AG09309 (cell line): ENCODE results near the gene DUSP9.

ENCODE experiments used
- DNase-seq: peaks from one replicate; pipeline ENCODE4 v3.0.0-alpha.2; 2010; ENCODE audit warnings: low read depth
- H3K4me3 ChIP-seq: 2 replicates; pipeline ENCODE4 v1.5.1; 2011; ENCODE audit warnings: mild to moderate bottlenecking, low read depth, low read length, moderate library complexity; ENCODE audit not compliant: control insufficient read depth
- TF ChIP-seq, protein P1 (sequence below): IDR thresholded peaks from 2 replicates; pipeline ENCODE4 v1.5.1; 2011; ENCODE audit warnings: mild to moderate bottlenecking, low read depth, low read length, inconsistent platforms; ENCODE audit not compliant: insufficient read depth, control insufficient read depth; ENCODE audit errors: missing control alignments

DUSP9 gene

DNA sequence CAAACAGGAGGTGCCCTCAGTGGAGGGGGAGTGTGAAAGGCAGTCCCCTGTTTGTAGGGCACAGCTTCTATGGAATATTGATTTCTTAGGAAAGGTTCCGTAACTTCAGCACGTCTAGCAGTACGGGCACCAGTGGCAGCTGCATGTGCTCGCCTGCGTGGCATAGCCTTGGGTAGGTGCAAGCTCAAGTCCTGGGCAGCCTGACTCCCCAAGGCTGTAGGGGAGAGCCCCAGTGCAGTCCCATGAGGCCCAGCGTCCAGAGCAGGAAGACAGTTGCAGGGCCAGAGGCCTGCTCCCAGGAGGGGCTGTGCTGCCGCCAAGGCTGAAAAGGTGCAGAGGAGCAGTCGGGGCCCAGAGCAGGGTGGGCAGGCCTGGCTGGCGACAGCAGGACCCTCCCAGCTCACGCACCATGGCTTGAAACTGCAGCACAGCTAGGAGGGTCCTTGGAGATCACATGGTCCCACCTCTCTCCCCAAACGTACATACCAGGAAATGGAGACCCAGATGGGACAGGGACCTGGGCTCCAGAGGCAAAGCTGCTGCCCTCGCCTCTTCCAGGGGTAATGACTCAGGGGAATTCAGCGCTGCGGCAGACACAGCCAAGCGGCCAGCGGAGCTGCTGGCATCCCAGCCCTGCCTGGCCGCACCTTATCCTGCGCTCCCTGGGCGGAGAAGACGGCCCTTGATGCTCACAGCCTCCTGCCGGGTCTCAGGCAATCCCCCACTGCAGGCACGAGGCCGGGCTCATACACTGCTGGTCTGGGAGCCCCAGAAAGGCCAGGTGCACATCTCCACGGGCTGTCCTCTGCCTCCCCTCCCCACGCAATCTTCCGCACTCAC is 6.0 kb upstream of the DUSP9 start:
- TF ChIP-seq, protein P1, sequence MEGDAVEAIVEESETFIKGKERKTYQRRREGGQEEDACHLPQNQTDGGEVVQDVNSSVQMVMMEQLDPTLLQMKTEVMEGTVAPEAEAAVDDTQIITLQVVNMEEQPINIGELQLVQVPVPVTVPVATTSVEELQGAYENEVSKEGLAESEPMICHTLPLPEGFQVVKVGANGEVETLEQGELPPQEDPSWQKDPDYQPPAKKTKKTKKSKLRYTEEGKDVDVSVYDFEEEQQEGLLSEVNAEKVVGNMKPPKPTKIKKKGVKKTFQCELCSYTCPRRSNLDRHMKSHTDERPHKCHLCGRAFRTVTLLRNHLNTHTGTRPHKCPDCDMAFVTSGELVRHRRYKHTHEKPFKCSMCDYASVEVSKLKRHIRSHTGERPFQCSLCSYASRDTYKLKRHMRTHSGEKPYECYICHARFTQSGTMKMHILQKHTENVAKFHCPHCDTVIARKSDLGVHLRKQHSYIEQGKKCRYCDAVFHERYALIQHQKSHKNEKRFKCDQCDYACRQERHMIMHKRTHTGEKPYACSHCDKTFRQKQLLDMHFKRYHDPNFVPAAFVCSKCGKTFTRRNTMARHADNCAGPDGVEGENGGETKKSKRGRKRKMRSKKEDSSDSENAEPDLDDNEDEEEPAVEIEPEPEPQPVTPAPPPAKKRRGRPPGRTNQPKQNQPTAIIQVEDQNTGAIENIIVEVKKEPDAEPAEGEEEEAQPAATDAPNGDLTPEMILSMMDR: no peak
- no peak for DNase-seq
- H3K4me3 ChIP-seq: no peak overlapping the region

DNA sequence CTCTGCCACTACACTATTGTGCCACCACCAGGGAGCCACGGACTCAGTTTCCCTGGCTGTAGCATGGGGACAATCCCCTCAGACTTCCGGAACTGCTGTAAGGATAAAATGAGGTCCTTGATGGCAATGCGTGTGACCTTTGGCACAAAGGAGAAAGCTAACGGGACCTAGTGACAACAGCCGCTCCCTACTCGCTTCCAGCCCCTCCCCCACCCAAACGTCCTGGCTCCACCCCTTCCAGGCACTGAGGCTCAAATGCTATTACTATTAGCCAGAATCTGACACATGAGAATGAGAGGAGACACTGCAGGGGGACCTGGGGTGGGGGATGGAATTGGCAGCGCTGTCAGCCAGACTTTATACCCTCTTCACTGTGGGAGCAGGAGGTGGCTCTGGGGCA is 5.4 kb upstream of the DUSP9 start:
- no peak overlapping the region for H3K4me3 ChIP-seq
- no peak for DNase-seq
- TF ChIP-seq, protein P1: no peak

DNA sequence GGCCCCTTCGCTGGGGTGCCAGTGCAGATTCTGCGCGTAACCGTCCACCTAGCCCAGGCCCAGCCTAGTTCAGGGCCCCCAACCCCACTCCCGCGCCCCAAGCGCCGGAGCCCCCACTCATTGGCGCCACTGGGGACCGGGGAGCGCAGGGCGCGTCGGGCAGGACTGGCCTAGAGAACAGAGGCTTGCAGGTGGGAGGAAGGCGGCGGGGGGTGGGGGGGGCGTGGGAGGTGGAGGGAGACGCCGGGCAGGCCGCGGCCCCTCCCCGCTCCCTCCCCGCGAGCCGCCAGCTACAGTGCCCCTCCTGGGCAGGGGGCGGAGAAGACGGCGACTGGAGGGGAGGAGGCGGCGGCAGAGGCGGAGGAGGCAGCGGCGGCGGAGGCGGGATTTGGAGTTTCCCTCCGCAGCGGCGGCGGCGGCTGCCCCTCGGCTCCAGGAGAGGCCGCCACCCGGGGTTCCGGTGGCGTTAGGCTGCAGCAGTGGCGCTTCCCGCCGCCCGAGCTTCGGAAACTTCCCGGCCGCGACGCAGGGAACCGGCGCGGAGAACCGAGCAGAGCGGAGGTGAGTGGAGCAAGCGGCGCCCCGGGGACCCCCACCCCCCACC is 4.8 kb upstream of the DUSP9 start:
- DNase-seq: no peak
- no peak overlapping the region for H3K4me3 ChIP-seq
- TF ChIP-seq, protein P1: no peak

DNA sequence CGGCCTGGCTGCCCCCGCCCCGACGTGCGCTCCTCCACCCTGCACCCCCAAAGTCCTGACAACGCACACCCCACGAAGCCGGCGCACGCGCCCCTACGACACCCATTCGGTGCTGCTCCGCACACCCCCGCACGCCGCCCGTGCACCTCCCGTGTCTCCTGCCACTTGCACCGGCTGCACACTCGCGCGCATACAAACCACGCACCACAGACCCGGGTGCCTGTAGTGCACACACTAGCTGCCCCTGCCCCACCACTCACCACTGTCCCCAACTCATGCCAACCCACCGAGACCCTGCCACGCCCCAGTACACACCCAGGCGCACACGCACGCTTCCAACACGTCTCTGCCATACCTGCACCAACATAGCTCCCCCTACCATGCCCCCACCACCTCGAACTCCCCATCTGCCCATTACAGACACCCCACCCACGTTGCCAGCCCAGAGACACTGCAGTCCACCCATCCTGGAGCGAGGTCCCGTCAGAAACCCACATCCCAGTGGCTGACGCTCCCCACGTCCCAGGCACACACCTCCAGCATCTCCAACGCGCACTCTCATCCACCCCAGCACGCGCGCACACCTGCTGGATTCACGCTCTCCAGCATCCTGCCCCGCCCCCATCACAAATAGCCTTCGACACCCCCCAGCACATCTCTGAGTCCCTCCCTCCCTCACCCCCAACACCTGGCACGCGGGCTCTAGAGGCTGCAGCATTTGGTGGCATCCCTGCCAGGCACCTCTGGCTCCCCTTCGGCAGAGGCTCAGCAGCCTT is 4.2 kb upstream of the DUSP9 start:
- TF ChIP-seq, protein P1: no peak
- no peak overlapping the region for H3K4me3 ChIP-seq
- DNase-seq: no peak

DNA sequence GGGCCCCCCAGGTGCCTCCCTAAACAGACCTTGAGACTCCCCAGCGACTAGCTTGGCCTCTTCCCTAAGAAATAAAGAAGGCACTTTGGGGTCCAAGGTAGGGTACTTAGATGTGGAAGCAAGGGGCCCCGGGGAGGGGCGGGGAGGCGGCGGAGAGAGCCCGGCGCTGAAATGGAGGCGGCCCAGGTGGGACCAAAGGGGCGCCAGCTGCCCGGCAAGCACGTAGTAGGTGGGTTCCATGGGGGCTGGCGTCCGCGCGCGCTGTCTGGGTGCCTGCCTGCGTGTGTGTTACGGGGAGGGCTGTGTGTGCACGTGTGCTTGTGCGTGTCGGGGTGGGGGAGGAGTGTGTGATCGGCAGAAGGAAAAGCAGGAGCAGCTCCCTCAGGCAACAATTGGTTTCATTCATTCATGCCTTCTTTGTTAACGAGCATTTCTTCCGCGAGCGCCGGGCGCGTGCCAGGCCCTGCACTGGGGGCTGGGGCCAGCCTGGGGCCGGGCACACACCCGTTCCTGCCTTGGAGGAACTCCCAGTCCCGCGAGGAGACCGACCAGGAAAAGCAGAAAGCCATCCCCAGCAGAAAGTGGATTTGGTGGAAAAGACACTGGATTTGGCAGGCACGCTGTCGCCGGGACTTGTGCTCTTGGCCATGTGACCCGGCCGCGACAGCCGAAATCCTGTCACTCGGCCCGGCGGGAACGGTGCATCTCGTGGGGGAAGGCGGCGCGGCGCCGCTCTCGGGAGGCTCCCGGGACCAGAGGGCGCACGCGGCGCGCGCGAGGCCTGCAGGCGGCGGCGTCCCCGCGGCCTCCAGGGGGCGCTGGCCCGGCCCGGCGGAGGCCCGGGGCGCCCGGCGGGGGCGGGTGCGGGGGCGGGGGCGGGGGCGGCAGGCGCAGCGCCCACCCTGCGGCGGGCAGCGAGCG is 3.3 kb upstream of the DUSP9 start:
- DNase-seq: no peak
- TF ChIP-seq, protein P1: no peak
- no peak overlapping the region; the same call in 1 of the 2 replicates for H3K4me3 ChIP-seq

DNA sequence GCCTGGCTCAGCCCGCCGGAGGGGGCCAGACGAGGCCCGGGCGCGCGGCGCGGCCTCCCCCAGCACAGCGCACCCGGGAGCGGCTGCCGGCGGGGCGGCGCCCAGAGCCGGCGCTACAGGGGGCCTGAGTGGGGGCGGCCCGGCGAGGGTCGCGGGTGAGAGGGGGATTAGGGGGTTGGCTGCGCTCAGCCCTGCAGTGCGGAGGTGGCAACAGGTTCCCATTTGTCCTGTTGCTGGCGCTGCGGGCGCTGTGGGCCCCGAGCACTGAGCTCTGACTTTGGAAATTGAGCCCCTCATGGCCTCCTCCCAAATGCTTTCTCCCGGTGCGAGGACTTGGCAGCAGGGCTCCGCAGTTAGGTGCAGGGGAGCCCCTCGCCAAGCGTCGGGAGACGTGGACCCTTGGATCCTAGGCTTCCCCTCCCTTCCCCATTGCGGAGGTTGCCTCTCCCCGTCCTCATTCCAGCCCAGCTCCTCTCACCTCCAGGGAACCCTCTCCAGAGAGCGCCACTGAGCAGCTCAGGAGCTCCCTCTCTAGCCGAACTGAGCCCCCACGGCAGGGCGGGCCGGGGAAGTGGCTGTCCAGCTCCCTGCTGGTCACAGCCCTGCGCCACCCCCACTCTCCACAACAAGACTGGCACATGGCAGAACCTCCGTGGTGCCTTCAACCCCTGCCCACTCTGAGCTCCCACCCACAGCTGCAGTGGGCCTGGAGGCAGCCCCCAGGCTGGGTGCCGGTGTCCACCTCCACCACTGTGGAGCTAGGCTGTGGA is 2.5 kb upstream of the DUSP9 start:
- DNase-seq: no peak
- TF ChIP-seq, protein P1: no peak
- no peak overlapping the region for H3K4me3 ChIP-seq
